HepG2 (cell line): ENCODE data around the gene DERL2. TPM values are rescaled to one million over a fixed set of nuclear protein-coding genes. Genes with fewer than 3 reads are reported as not detected.
"Not testable (repeated sequence)": the region's sequence is repeated elsewhere in the genome, so short reads cannot be mapped to it uniquely, and the experiment has no call there.

Experiments
- ATAC-seq: fragments of 200-7000 bp; cut with Tn5 transposase; 3 replicates; pipeline ENCODE4 v1.9.1; 2020; ENCODE audit warnings: mild to moderate bottlenecking, moderate library complexity
- BruUV-seq: library from RNA; stranded (reverse); fragments of 400-500 nt; replicated peaks from 2 replicates; lab custom pipeline; 2021; lab: Mats Ljungman, UMichigan
- CTCF ChIA-PET: fragments of 300-600 bp; formaldehyde crosslinking; extraction: SDS; loops from one replicate; lab custom pipeline; 2021; ENCODE audit warnings: low total read pairs, inconsistent platforms, low intra/inter-chr PET ratio; lab: Yijun Ruan, JAX
- POLR2A ChIA-PET: fragments of 350-600 bp; sonication (Branson Sonifier 250); formaldehyde crosslinking; loops from one replicate; lab custom pipeline; 2020; ENCODE audit warnings: antibody characterized with exemption, inconsistent platforms; lab: Yijun Ruan, JAX
- DNase-seq: peaks from one replicate; pipeline ENCODE4 v3.0.0-alpha.2; 2015; ENCODE audit warnings: low spot score
- FAIRE-seq: peaks from 3 replicates; lab custom pipeline; 2011; peaks lifted over from hg19 to GRCh38; lab: Jason Lieb, UNC
- H2AFZ ChIP-seq: one replicate; pipeline ENCODE4 v1.6.1; 2011; ENCODE audit warnings: low read length, inconsistent platforms
- H3K27ac ChIP-seq: fragments of 300-600 bp; 3 replicates; pipeline ENCODE4 v1.8.0; 2011; ENCODE audit warnings: mixed run types, mild to moderate bottlenecking, mixed read lengths, low read length, inconsistent platforms; ENCODE audit not compliant: insufficient read depth; ENCODE audit errors: extremely low read length
- H3K27me3 ChIP-seq, 2 experiments: fragments of 200-600 bp in 1 of 2; 2 replicates in 1 of 2; 3 replicates in 1 of 2; pipeline versions ENCODE4 v1.6.0 to v1.8.0; 2011; ENCODE audit warnings: low read length in 2 of 2, mild to moderate bottlenecking in 2 of 2, moderate library complexity in 2 of 2, inconsistent platforms in 1 of 2; ENCODE audit not compliant: insufficient read depth in 2 of 2, control insufficient read depth in 1 of 2
- H3K36me3 ChIP-seq, 2 experiments: fragments of 200-600 bp in 1 of 2; replicated peaks in 1 of 2; 2 replicates in 1 of 2; 3 replicates in 1 of 2; pipeline versions ENCODE4 v1.5.1 to v1.8.0; 2011; ENCODE audit warnings: low read length in 2 of 2, inconsistent platforms in 1 of 2; ENCODE audit not compliant: insufficient read depth in 2 of 2, control insufficient read depth in 1 of 2
- H3K4me1 ChIP-seq: 2 replicates; pipeline ENCODE4 v1.5.1; 2012; ENCODE audit warnings: low read length, inconsistent platforms; ENCODE audit not compliant: insufficient read depth
- H3K4me2 ChIP-seq: 2 replicates; pipeline ENCODE4 v1.6.0; 2011; ENCODE audit warnings: low read depth, low read length, inconsistent platforms
- H3K4me3 ChIP-seq, 3 experiments: fragments of 200-600 bp in 1 of 3; sonication (generic), shearing (Covaris generic) in 1 of 3; replicated peaks in 1 of 3; 2 replicates each; pipeline ENCODE4 v1.5.1; 2011 to 2016; ENCODE audit warnings: low read length in 3 of 3, inconsistent platforms in 2 of 3, low read depth in 2 of 3, mild to moderate bottlenecking in 2 of 3, control low read depth in 1 of 3, mixed read lengths in 1 of 3; ENCODE audit not compliant: insufficient read depth in 1 of 3
- H3K79me2 ChIP-seq: one replicate; pipeline ENCODE4 v1.6.1; 2011; ENCODE audit warnings: low read length, inconsistent platforms; ENCODE audit not compliant: insufficient read depth
- H3K9ac ChIP-seq: 2 replicates; pipeline ENCODE4 v1.6.0; 2011; ENCODE audit warnings: mild to moderate bottlenecking, low read depth, low read length, inconsistent platforms; ENCODE audit not compliant: insufficient read depth
- H3K9me3 ChIP-seq: 2 replicates; pipeline ENCODE4 v1.5.1; 2012; ENCODE audit warnings: mild to moderate bottlenecking, low read length
- H4K20me1 ChIP-seq: 2 replicates; pipeline ENCODE4 v1.6.0; 2011; ENCODE audit warnings: inconsistent platforms, mild to moderate bottlenecking, low read length, moderate library complexity; ENCODE audit not compliant: insufficient read depth
- AGO2 ChIP-seq: fragments of 200-400 bp; formaldehyde crosslinking; optimal IDR thresholded peaks from 2 replicates; pipeline ENCODE3; 2017; ENCODE audit warnings: mild to moderate bottlenecking, low read depth, low read length, moderate library complexity
- CBX5 ChIP-seq: sonication (generic); formaldehyde crosslinking; IDR thresholded peaks from 2 replicates; pipeline ENCODE4 v1.4.0; 2020; ENCODE audit warnings: missing genetic modification reagents, borderline replicate concordance
- MEIS2 ChIP-seq: sonication (generic); formaldehyde crosslinking; IDR thresholded peaks from 2 replicates; pipeline ENCODE4 v1.9.0; 2021; ENCODE audit warnings: mild to moderate bottlenecking, missing genetic modification reagents
- RBFOX2 ChIP-seq: fragments of 200-400 bp; formaldehyde crosslinking; IDR thresholded peaks from 2 replicates; pipeline ENCODE4 v1.6.1; 2017; ENCODE audit warnings: low read depth, mild to moderate bottlenecking, low read length
- RBM22 ChIP-seq: fragments of 200-400 bp; formaldehyde crosslinking; optimal IDR thresholded peaks from 2 replicates; pipeline ENCODE3; 2017; ENCODE audit warnings: mild to moderate bottlenecking, low read length, moderate library complexity
- TAF15 ChIP-seq: fragments of 200-400 bp; formaldehyde crosslinking; IDR thresholded peaks from one replicate; pipeline ENCODE4 v1.6.1; 2018; ENCODE audit warnings: mild to moderate bottlenecking, low read depth, low read length; ENCODE audit not compliant: poor library complexity, severe bottlenecking
- TBL1XR1 ChIP-seq: fragments of 150-350 bp; IDR thresholded peaks from 2 replicates; pipeline ENCODE4 v1.6.1; 2014; ENCODE audit warnings: borderline replicate concordance, low read length; ENCODE audit not compliant: partially characterized antibody
- TSC22D2 ChIP-seq: sonication (generic); formaldehyde crosslinking; IDR thresholded peaks from 2 replicates; pipeline ENCODE4 v1.5.1; 2020; ENCODE audit warnings: missing genetic modification reagents, mild to moderate bottlenecking, borderline replicate concordance
- WGBS: methylation state at CpG from one replicate; pipeline ENCODE4 v1.1.6; 2017; ENCODE audit warnings: low lambda C conversion rate; 5-methylcytosine and 5-hydroxymethylcytosine counted together
- in situ Hi-C: cut with HindIII; loops from 2 replicates; pipeline ENCODE4 v1.10.0; 2017; ENCODE audit warnings: low pct_unique_long_range_greater_than_20kb; ENCODE audit not compliant: extremely low pct_ligation_motif_present
- intact Hi-C: fragments of 100-400 bp; cut with micrococcal nuclease; formaldehyde crosslinking; loops from one replicate; pipeline ENCODE4 v1.10.0; 2022; ENCODE audit not compliant: unreplicated experiment
- polyA plus RNA-seq, 8 experiments: library from polyadenylated mRNA; depleted of rRNA in 3 of 8; stranded (reverse) in 7 of 8; unstranded in 1 of 8; fragments of >200 nt; fragmentation: Illumina TruSeq in 4 of 8; extraction: Trizol in 4 of 8; gene quantifications; 2 replicates each; pipeline versions ENCODE4 v1.2.1 to v1.2.3, GENCODE V29; 2011 to 2016; ENCODE audit warnings: low read depth in 4 of 8, missing spikeins in 1 of 8, mixed read lengths in 1 of 8; ENCODE audit not compliant: insufficient read depth in 1 of 8
- total RNA-seq, 5 experiments: library from RNA; depleted of rRNA; stranded (reverse); fragments of >200 nt; fragmentation: Illumina TruSeq; extraction: Trizol; gene quantifications; 2 replicates each; pipeline ENCODE4 v1.2.3, GENCODE V29; 2016; ENCODE audit warnings: low read depth in 1 of 5
- TF ChIP-seq, protein P1 (sequence below): sonication (generic); formaldehyde crosslinking; IDR thresholded peaks from 2 replicates; pipeline ENCODE4 v1.4.0; 2020; ENCODE audit warnings: missing genetic modification reagents

Gene DERL2
- total and polyA plus RNA-seq, 2 of the 13 experiments (the other 11 are each of a cell fraction or from before 2014, with no cell fraction given) = 59.3 to 65.2 TPM

GRCh38 chr17:5431949-5432556 is 53.9 kb downstream of the DERL2 start:
- peaks cover 28% of the 10 kb centered on the region for H3K4me1 ChIP-seq
- no peak overlapping the region for H3K4me2 ChIP-seq
- H3K4me3 ChIP-seq = no peak overlapping the region
- FAIRE-seq (no peak), DNase-seq (no peak), ATAC-seq (peak; percentile 26)
- H3K9ac ChIP-seq = no peak overlapping the region
- peak overlapping the region; percentile 1 for H3K27ac ChIP-seq
- WGBS = 95% methylated on average over 3 of the region's 3 CpGs
- peaks cover 24% of the 10 kb centered on the region for H3K79me2 ChIP-seq
- H3K27me3 ChIP-seq = no peaks in the 10 kb centered on the region
- BruUV-seq = no TSS peak
- in situ Hi-C loops (no loop called here), intact Hi-C loops (no loop called here)
- H4K20me1 ChIP-seq = peaks cover 3% of the 10 kb centered on the region; the same call in 1 of the 2 replicates
- H2AFZ ChIP-seq = no peak overlapping the region
- TF ChIP-seq MEIS2 (CRISPR knock-in tag) = no peak
- no peak for TF ChIP-seq CBX5
- TF ChIP-seq TSC22D2 (CRISPR knock-in tag) = no peak
- TF ChIP-seq, protein P1, sequence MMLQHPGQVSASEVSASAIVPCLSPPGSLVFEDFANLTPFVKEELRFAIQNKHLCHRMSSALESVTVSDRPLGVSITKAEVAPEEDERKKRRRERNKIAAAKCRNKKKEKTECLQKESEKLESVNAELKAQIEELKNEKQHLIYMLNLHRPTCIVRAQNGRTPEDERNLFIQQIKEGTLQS (CRISPR knock-in tag) = no peak
- no peak for TF ChIP-seq TAF15
- peak; percentile 83 for TF ChIP-seq RBM22
- TF ChIP-seq TBL1XR1 = no peak
- TF ChIP-seq RBFOX2 = peak; percentile 70
- peak; percentile 75 for TF ChIP-seq AGO2
- peaks cover 29 to 77% of the 10 kb centered on the region in 2 experiments for H3K36me3 ChIP-seq
- H3K9me3 ChIP-seq = no peaks in the 10 kb centered on the region
- ChIA-PET CTCF (no interaction called here), POLR2A (interaction anchor here (0.5 to 5.4 kb wide), 4 partner anchors 13 to 61 kb away, joined by 3 to 30 read pairs (median 6); partner anchors contain the start of genes DERL2, DHX33, MIS12 and NUP88)

DNA sequence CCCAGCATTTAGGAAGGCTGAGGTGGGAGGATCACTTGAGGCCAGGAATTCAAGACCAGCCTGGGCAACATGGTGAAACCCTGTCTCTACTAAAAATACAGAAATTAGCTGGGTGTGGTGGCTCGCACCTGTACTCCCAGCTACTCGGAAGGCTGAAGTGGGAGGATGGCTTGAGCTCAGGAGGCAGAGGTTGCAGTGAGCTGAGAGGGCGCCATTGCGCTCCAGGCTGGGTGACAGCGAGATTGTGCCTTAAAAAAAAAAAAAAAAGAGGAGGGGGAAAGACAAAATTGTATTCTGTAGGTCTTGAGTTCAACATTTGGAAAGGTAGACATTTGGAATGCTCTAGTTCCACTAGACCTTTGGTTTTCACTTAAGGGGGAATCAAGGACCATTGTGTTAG is 54.7 kb downstream of the DERL2 start:
- in situ Hi-C loops, H4K20me1 ChIP-seq, intact Hi-C loops, H3K4me3 ChIP-seq, H3K27me3 ChIP-seq, CTCF ChIA-PET, BruUV-seq, H2AFZ ChIP-seq, H3K4me2 ChIP-seq, H3K27ac ChIP-seq, H3K9me3 ChIP-seq, H3K9ac ChIP-seq, DNase-seq, FAIRE-seq: not testable (repeated sequence)
- WGBS = 95% methylated on average over 5 of the region's 5 CpGs
- ATAC-seq = peak; percentile 27; the same call in 2 of the 3 replicates
- peaks cover 29 to 76% of the 10 kb centered on the region in 2 experiments for H3K36me3 ChIP-seq
- H3K79me2 ChIP-seq = peaks cover 16% of the 10 kb centered on the region
- POLR2A ChIA-PET = interaction anchor here (5.4 kb wide), 1 partner anchor 12 kb away, joined by 30 read pairs; the partner anchor contains the start of genes NUP88 and RPAIN
- H3K4me1 ChIP-seq = peaks cover 20% of the 10 kb centered on the region
